ENCODE results near the gene CFAP58.

The CFAP58 gene, protein sequence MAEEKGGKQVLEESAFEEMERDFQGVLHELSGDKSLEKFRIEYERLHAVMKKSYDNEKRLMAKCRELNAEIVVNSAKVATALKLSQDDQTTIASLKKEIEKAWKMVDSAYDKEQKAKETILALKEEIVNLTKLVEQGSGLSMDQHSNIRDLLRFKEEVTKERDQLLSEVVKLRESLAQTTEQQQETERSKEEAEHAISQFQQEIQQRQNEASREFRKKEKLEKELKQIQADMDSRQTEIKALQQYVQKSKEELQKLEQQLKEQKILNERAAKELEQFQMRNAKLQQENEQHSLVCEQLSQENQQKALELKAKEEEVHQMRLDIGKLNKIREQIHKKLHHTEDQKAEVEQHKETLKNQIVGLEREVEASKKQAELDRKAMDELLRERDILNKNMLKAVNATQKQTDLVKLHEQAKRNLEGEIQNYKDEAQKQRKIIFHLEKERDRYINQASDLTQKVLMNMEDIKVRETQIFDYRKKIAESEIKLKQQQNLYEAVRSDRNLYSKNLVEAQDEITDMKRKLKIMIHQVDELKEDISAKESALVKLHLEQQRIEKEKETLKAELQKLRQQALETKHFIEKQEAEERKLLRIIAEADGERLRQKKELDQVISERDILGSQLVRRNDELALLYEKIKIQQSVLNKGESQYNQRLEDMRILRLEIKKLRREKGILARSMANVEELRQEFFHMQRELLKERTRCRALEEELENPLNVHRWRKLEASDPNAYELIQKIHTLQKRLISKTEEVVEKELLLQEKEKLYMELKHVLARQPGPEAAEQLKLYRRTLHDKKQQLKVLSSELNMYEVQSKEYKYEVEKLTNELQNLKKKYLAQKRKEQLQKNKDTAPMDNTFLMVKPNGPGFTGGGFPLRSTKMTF

DNA sequence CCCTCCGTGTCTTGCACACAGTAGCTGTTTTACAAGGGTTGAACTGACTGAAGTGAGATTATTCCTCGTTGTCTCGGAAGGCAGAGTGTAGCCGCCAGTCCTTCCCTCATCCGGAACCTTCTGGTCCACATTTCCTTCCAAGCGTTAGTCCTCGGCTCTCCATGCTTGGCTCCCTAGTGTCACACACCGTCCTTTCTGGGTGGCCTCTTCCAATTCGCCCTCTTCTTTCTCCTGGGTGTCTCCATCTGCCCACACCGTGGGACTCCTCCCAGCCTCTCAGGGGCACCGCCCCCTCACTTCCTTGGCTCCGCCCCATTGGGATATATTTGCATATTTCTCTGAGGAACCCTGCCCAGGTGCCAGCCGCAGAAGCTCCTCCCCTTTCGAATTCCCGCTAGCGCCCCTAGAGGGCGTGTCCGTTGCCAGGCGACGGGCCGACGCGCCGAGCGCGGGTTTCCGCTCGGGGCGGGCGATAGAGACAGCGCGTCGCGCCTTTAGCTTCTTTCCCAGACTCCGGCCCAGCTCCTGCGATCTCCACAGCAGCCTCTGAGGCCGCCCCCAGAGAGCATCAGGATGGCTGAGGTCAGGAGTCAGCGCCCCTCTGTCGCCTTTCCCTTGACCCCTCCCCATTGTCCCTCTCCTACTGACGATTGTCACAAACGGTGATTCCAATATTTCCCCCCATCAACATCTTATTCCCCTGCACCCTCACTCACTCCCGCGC, at the start of gene CFAP58:
Gene CFAP58 (plus strand): TSS at position 509 of the 724 bp plus-strand sequence. CDS start 65 bp downstream, at position 574.
- peak; percentile 58 for DNase-seq

DNA sequence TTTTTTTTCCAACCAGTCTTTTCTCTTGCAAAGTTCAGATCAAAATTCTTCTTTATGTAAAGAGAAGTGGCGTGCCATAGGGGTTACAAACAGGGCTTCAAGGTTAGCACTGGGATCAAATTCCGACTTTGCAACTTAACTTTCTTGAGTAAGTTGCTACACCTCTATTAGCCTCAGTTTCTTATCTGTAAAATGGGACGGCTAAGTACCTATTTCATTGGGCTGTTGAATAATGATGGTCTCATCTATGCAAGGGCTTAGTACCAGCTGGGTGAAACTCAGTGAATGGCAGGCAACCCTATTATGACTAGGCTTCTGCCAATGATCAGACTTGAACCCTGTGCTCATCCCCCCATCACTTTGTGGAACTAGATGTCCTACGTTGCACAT, 49.3 kb upstream of the CFAP58 start:
- DNase-seq, result no peak

DNA sequence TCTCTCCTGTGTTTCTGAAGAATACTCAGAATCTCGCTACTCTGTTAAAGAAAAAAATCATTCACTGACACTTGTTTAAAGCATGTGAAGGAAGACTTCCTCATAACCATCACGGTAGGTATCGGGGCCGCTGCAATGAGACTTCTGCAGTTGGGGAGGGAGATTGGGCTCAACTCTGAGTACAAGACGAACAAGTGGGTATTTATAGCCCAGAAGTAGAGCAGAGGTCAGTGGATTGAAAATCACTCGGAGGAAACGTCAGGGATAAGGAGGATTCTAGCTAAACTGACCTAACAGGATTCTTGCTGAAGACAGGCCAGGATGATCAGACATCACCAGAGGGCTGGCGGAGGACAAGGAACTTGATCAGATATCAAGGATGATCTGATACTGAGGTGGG, 48.7 kb upstream of the CFAP58 start:
- no peak for DNase-seq

DNA sequence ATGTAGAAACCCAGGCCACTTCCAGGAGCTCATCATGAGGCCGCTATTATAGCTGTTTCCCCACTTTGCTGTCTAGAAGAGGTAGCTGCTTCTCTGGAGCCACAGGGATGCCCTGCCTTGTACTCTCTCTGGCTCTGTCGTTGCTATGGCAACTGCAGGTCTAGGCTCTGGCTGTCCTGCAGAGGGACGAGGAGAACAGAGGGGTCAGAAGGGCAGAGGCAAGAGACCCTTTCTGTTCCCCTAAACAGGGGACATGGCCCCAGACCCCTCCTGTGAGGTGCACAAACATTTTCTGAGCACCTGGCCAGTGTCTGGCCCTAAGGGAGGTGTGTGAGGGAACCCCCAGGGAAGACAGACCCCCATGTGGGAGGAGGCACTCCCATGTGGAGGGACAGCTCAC, 46.7 kb upstream of the CFAP58 start:
- no peak for DNase-seq

DNA sequence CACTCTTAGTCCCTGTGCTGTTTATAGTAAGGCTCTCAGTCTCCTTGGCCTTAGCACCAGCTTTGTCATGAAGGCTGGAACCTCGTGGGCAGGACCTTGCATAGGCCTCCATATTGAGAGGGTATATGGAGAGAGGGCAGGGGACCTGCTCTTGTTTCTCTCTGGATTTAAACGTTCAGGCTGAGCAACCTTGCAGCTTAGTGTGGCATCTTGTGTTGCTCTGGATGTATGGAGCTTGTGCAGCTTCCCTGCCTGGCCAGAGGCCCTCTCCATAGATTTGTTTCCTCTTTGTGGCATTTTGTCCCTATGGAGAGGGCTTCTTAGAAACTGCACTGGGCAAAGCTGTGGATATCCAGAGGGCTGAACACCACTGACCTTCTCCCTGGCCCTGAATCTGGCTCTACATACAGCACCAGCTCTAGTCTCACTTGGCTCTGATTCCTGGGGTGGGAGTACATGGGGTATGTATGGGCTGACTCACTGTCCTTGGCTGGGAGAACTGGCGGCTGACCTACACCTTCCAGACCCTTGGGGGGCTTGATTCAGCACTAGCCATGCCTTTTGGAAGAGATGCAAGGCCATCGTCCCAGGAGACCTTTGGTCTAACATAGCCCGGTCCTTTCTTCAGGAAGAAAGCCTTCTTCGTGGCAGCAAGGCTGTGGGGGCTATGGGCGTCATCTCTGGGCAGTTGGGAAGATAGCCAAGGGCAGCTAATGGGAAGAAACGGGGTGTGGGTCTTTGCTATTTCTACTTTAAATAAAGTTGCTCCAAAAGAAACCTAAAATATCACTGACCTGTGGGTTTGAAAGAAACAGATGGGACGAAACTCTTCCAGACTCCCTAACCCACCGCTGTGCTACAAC, 45.8 kb upstream of the CFAP58 start:
- no peak for DNase-seq

DNA sequence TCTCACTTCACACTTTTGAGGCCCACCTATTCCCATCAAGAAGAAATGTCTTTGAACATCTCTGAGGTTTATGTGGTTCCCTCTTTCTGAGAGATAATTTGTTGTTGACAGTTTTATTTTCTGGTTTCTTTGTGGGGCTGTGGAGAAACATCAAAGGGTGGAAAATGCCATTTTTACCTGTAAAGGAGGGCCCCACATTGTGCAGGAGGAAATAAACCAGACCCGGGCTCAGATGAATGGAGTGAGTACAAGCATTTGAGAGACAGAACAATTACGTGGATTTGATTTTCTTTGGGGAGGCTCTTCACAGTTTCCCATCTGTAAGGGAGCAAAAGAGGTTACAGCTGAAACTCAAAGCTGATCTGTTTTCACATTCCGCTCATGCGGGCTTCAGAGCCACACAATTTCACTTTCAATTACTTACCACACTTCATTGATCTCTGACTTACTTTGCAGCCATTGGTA, 45.2 kb upstream of the CFAP58 start:
- DNase-seq, result no peak

DNA sequence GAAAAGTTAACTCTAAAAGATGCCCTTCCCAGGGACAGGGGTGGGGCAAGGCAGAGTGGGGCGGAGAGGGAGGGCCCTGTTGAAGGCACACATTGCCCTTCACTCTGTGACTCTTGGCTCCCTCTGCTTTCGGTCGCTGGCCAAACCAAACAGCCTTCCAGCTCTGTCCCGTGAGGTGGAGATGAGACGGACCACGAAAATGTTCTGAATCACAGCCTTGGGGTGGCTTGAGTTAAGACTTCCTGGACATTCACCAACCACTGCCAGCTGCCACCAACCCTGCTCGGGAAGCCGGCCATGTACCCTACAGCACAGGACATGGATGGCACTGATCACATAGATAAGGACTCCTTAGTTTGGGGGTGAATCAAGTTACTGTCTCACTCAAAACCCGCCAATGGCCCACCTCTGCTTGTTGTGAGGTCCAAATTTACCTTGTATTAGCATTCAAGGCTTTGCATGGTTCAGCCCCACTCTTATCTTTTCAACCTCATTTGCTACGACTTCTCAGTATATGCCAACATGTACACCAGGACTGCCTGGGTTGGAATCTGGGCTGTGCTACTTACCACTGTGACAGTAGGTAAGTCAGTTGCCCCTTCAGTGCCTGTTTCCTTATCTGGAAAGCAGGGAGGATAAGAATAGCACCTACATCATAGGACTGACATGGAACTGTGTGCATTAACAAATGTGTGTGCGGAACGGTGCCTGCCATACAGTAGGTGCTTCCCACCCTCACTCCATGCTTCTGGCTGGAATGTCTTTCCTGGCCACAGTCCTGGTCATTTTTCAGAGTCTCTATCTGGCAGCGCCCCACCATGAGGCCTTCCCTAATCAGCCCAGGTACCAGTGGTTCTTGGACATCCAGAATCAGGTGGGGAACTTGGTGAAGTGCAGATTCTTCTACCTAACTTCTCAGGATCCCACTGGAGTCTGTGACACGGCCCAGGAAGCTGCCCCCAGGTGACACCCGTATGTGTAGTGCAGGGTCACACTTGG, 43.4 kb upstream of the CFAP58 start:
- DNase-seq, result peak; percentile 23

DNA sequence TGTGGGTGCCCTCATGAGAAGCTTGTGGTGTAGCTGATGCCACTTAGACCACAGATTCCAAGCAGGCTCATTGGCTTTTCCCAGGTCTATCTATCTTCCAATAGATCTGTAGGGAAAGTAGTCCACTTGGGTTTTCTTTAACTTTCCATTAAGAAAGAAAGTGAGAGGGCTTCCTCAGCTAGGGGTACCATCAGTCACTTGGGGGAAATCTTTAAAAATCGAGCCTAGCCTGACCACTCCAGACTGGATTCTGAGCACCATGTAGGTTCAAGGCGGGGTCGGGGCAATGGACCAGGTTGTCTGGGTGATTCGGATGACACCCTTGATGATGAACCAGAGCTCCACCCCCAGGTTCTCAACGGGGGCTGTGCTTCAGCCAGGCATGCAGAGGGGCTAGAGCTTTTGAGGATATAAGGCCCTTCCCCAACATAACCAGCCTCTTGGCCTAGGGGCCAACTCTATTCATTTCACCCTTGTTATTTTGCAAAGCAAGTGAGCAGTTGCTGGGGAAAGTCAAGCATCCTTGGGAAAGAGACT, 42.4 kb upstream of the CFAP58 start:
- DNase-seq, result no peak

DNA sequence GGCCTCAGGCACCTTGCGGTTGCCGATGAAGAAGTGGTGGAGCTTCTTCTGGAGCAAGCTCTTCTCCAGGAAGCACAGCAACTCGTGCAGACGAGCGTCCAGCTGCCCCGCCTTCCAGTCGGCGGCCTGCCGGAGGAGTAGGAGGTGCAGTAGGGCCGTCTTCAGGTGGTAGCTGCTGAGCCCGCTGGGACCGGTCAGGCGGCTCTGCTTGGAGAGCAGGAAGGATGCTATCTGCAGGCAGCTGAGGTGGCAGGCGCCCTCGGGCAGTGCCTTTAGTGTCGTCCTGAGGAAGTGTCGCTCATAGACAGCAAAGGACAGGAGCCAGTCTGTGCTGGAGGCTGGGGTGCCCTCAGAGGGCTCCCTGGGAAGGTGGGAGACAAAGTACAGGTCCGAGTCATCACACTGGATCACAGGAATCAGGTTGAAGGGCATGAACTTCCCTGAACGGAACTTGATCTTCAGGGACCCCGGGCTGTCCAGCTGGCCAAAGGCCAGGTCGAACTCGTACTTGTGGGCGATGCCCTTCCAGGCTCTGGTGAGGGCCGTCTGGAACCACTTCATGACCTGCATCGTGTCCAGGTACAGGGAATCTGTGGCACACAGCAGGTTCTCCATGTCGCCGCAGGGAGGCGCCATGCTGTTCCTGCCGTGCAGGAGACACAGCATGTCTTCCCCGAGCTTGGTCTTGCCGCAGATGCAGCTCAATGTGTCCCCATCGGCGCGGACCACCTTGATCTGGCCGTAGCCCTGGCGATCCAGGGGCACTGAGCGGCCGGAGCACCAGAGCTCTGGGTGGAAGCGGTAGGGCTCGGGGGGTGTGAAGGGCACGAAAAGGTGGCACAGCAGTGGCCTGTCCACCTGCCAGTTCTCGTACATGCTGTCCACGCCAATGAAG, 38.8 kb upstream of the CFAP58 start:
- no peak for DNase-seq

DNA sequence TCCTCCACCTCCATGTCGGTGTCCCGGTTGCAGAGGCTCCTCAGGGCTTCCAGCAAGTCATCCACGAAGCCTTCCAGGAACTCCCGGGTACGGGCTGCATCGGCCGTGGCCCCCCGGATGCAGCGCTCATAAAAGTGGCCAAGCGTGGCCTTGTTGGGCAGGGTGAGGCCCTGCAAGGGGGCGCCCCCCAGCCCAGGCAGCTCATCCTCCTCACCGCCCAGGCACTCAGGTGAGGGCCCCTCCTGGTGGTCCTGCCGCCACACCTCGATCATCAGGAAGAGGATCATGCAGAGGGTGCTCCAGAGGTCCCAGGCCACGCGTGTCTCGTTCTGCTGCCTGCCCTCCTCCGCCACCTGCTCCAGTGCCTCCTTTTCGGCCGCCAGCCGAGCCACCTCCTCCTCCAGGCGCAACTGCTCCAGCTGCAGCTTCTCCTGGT, 38.1 kb upstream of the CFAP58 start:
- no peak for DNase-seq

DNA sequence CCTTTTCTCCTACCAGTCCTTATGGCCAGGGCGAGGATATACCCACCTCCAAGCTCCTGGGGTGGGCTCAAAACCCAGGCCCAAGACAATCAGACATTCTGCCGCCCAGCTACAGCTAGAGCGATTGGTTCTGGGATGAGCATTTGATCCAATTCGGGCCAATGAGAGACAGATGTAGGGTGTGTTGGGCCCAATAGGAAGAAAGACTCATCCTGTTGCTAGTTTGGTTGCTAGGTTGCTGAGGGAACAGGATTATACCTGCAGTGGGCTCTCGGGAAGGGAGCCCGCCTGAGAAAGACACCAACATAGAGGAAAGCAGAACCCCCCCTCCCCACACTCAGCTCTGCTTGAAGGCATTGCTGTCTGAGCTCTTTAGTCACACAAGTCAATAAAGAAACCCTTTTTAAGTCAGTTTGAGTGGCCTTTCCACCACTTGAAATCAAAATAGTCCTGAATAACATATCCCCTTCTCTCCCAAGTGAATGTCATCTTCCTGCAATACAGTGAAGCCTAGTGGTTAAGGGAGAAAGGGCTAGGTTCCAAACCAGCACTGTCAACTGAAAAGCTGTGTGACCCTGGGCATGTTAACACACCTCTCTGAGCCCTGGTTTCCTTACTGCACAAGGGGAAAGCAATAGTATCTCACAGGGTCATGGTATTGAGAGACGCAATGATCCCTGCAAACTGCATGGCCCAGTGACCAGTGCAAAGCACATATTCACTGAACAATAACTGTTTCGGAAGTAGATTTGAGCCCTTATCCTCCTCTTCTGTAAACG, 37.1 kb upstream of the CFAP58 start:
- no peak for DNase-seq

DNA sequence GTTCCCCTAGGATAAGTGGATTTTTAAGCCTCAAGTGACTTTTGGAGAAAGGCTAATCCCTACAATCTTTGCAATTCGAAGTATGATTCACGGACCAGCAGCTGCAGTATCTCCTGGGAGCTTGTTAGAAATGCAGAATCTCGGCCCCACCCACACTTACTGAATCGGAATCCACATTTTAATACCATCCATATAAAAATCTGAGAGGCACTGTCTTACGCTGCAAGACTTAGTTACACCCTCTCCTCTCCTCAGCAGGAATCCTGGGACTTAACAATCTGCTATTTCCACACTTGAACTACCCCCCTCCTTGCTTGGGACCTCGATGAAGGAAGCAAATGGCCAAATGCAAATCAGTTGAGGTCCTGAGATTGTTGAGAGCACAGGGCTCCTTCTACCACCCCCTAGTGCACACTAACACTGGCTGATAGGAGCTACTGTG, 36.3 kb upstream of the CFAP58 start:
- DNase-seq, result no peak

DNA sequence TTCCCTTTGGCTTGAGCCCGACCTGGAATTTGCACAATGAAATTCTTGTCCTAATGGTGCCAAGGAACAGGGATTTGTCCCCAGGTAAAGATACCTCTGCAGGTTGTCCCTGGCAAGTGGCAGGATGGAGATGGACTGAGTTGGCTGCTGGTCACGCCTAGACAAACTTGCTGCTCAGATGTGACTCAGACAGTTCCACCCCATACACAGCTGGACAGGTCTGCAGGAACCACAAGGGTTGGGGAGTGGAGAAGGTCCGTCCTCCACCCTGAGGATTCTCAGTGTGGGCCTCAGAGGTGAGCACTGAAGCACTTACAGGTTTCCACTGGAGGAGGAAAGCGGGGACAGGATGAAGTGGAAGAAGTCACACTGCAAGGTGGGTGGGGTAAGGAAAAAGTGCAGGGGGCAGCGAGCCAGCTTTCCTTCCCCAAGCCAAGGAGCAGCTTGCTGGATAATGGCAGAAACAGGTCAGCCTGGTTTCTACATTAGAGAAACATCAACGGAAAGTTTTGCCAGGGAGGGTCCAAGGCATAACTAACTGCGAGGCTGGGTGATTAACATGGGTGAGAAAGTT, 35.8 kb upstream of the CFAP58 start:
- DNase-seq, result no peak

DNA sequence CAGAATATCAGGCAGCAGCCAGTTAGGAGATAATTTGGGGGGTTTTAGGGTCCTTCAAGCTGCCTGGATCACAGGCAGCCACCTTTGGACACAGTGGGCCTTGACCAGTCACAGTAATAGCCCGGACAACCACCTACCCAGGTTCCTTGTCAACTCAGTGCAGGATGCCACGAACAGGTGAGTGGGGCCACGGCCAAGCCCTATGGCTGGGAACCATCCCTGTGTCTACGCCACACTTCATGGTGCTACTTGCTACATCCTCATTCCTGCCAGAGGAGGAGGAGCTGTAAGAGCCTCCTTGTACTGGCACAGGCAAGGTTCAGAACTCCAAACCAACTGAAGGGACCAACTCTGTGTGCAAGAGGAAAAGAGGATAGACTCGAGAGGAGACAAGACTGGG, 35.3 kb upstream of the CFAP58 start:
- DNase-seq, result no peak

DNA sequence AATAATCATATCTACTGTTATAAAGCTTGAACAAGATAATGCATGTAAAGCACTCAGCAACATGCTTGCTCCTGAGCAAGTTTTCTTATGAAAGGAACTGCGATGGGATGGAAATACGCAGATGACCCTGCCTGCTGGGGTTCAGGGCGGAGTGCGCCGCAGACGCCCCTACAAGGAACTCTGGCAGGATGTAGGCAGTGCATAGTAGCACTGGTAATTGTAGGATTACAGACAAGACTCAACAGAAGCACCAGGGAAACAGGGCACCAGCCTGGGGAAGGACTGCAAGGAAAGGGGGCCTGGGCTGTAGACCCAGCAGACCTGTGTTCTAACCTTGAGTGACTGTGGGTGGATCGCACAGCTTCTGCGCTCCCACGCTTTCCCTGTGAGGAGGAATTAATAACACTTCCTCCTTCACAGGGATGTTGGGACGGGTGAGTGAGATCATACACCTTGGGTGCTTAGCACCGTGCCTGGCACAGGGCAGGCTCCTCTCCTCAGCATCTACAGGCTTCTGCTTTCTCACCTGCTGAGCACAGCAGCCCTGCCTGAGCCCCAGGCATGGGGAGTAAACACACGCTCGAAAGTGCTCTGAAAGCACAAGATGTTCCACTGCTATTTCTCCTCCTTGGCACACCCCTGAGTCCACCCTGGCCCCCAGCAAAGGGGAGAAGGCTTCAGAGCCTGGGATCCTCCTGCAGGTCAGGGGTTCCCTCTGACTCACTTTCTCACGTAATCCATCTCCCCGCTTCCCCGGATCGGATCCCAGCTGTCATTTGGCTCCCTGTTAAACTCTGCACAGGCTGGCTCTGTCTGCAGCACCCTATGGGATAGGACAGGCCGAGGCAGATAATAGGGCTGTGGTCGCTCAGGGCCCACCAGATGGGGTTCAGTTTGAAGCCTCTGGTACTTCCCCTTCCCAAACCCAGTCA, 34.6 kb upstream of the CFAP58 start:
- DNase-seq, result no peak

DNA sequence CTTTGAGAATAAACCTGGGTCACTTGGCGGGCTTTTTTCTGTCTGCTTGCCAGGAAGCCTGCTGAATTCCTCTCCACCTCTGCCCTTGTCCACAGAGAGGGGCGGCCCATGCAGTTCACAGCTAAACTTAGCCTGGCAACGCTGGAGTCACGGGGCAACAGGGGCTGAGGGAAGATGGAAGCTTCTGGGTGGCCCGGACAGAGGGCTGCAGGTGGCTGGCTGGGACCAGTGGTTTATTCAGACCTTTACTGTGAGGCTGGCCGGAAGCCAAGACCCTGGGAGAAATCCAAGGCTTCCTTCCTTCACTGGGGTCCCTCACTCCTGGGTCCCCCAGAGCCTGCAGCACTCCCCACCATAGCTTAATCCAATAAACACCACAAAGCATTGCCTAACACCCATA, 32.4 kb upstream of the CFAP58 start:
- DNase-seq, result no peak

Measured in NCI-H226 (cell line).